Stimulated activated naive CD8-positive, alpha-beta T cell treated with anti-CD3 and anti-CD28 coated beads, Interleukin-15, Interleukin-2, amounts not matched to agents 100 ng/mL and 50 ng/mL, for 24 hours (primary cell): Measurements from ENCODE around the gene PRKCA.

Source experiments
- H3K27ac Mint-ChIP-seq: one replicate; pipeline ENCODE4 v1.8.0; 2021; ENCODE audit warnings: mild to moderate bottlenecking, mixed read lengths
- H3K27me3 Mint-ChIP-seq: one replicate; pipeline ENCODE4 v1.8.0; 2021; ENCODE audit warnings: mixed read lengths
- H3K36me3 Mint-ChIP-seq: one replicate; pipeline ENCODE4 v1.8.0; 2021; ENCODE audit warnings: low read depth, mixed read lengths
- H3K4me1 Mint-ChIP-seq: one replicate; pipeline ENCODE4 v1.8.0; 2021; ENCODE audit warnings: low read depth, mixed read lengths
- H3K4me3 Mint-ChIP-seq: one replicate; pipeline ENCODE4 v1.8.0; 2021; ENCODE audit warnings: mild to moderate bottlenecking, mixed read lengths
- H3K9me3 Mint-ChIP-seq: one replicate; pipeline ENCODE4 v1.8.0; 2021; ENCODE audit warnings: mixed read lengths

PRKCA gene

GRCh38 chr17:66533572-66533971, 231.2 kb downstream of the PRKCA start:
- no peaks in the 10 kb centered on the region for H3K27me3 Mint-ChIP-seq
- H3K4me1 Mint-ChIP-seq: peaks cover 72% of the 10 kb centered on the region
- H3K9me3 Mint-ChIP-seq: no peaks in the 10 kb centered on the region
- no peak overlapping the region for H3K27ac Mint-ChIP-seq
- peaks cover 42% of the 10 kb centered on the region for H3K36me3 Mint-ChIP-seq
- no peak overlapping the region for H3K4me3 Mint-ChIP-seq

GRCh38 chr17:66533986-66534385, 231.6 kb downstream of the PRKCA start:
- Mint-ChIP-seq H3K27ac (no peak overlapping the region), H3K4me3 (no peak overlapping the region), H3K36me3 (peaks cover 39% of the 10 kb centered on the region), H3K9me3 (no peaks in the 10 kb centered on the region), H3K4me1 (peaks cover 73% of the 10 kb centered on the region), H3K27me3 (no peaks in the 10 kb centered on the region)

- Mint-ChIP-seq H3K9me3 (no peaks in the 10 kb centered on the region), H3K36me3 (peaks cover 31% of the 10 kb centered on the region), H3K4me3 (no peak overlapping the region), H3K27ac (no peak overlapping the region), H3K4me1 (peaks cover 83% of the 10 kb centered on the region), H3K27me3 (no peaks in the 10 kb centered on the region)
These were observed 233.2 kb downstream of the PRKCA start for GRCh38 chr17:66535611-66536010.

- no peak overlapping the region for H3K4me3 Mint-ChIP-seq
- H3K27ac Mint-ChIP-seq: no peak overlapping the region
- no peaks in the 10 kb centered on the region for H3K9me3 Mint-ChIP-seq
- peaks cover 95% of the 10 kb centered on the region for H3K4me1 Mint-ChIP-seq
- no peaks in the 10 kb centered on the region for H3K27me3 Mint-ChIP-seq
- peaks cover 38% of the 10 kb centered on the region for H3K36me3 Mint-ChIP-seq
These were observed 235.1 kb downstream of the PRKCA start for GRCh38 chr17:66537502-66537901.

GRCh38 chr17:66538776-66539175, 236.4 kb downstream of the PRKCA start:
- no peaks in the 10 kb centered on the region for H3K9me3 Mint-ChIP-seq
- peaks cover 43% of the 10 kb centered on the region for H3K36me3 Mint-ChIP-seq
- no peaks in the 10 kb centered on the region for H3K27me3 Mint-ChIP-seq
- no peak overlapping the region for H3K4me3 Mint-ChIP-seq
- H3K27ac Mint-ChIP-seq: no peak overlapping the region
- peaks cover 97% of the 10 kb centered on the region for H3K4me1 Mint-ChIP-seq

- Mint-ChIP-seq H3K4me3 (peak overlapping the region; percentile 22), H3K27me3 (no peaks in the 10 kb centered on the region), H3K9me3 (peaks cover 1% of the 10 kb centered on the region), H3K27ac (peak overlapping the region; percentile 65), H3K4me1 (peaks cover 87% of the 10 kb centered on the region), H3K36me3 (peaks cover 36% of the 10 kb centered on the region)
These were observed 237.8 kb downstream of the PRKCA start for GRCh38 chr17:66540131-66540781.

GRCh38 chr17:66541461-66542128, 239.2 kb downstream of the PRKCA start:
- peak overlapping the region; percentile 90 for H3K27ac Mint-ChIP-seq
- no peaks in the 10 kb centered on the region for H3K27me3 Mint-ChIP-seq
- peaks cover 9% of the 10 kb centered on the region for H3K9me3 Mint-ChIP-seq
- peaks cover 40% of the 10 kb centered on the region for H3K36me3 Mint-ChIP-seq
- H3K4me3 Mint-ChIP-seq: peak overlapping the region; percentile 50
- peaks cover 87% of the 10 kb centered on the region for H3K4me1 Mint-ChIP-seq

GRCh38 chr17:66542129-66542966, 239.9 kb downstream of the PRKCA start:
- H3K4me1 Mint-ChIP-seq: peaks cover 89% of the 10 kb centered on the region
- no peaks in the 10 kb centered on the region for H3K27me3 Mint-ChIP-seq
- H3K4me3 Mint-ChIP-seq: peak overlapping the region; percentile 50
- H3K27ac Mint-ChIP-seq: peak overlapping the region; percentile 90
- H3K9me3 Mint-ChIP-seq: peaks cover 9% of the 10 kb centered on the region
- H3K36me3 Mint-ChIP-seq: peaks cover 46% of the 10 kb centered on the region

GRCh38 chr17:66542967-66543520, 240.6 kb downstream of the PRKCA start:
- Mint-ChIP-seq H3K4me1 (peaks cover 89% of the 10 kb centered on the region), H3K36me3 (peaks cover 44% of the 10 kb centered on the region), H3K4me3 (no peak overlapping the region), H3K27me3 (no peaks in the 10 kb centered on the region), H3K27ac (peak overlapping the region; percentile 55), H3K9me3 (peaks cover 9% of the 10 kb centered on the region)

- Mint-ChIP-seq H3K4me1 (peaks cover 89% of the 10 kb centered on the region), H3K27ac (no peak overlapping the region), H3K36me3 (peaks cover 42% of the 10 kb centered on the region), H3K27me3 (no peaks in the 10 kb centered on the region), H3K4me3 (no peak overlapping the region), H3K9me3 (peaks cover 9% of the 10 kb centered on the region)
These were observed 241.1 kb downstream of the PRKCA start for GRCh38 chr17:66543526-66543925.

- no peak overlapping the region for H3K4me3 Mint-ChIP-seq
- H3K27ac Mint-ChIP-seq: no peak overlapping the region
These were observed 243.5 kb downstream of the PRKCA start for GRCh38 chr17:66545918-66546317.

GRCh38 chr17:66547151-66547865, 244.9 kb downstream of the PRKCA start:
- peak overlapping the region; percentile 55 for H3K4me3 Mint-ChIP-seq
- peaks cover 9% of the 10 kb centered on the region for H3K9me3 Mint-ChIP-seq
- peak overlapping the region; percentile 88 for H3K27ac Mint-ChIP-seq
- H3K4me1 Mint-ChIP-seq: peaks cover 79% of the 10 kb centered on the region
- H3K27me3 Mint-ChIP-seq: no peaks in the 10 kb centered on the region
- peaks cover 38% of the 10 kb centered on the region for H3K36me3 Mint-ChIP-seq

More at GRCh38 chr17:66545918-66546317, 243.5 kb downstream of the PRKCA start:
- Mint-ChIP-seq H3K9me3 (peaks cover 9% of the 10 kb centered on the region), H3K27me3 (no peaks in the 10 kb centered on the region), H3K4me1 (peaks cover 90% of the 10 kb centered on the region), H3K36me3 (peaks cover 40% of the 10 kb centered on the region)

GRCh38 chr17:66548158-66548557, 245.7 kb downstream of the PRKCA start:
- peak overlapping the region; percentile 55 for H3K4me3 Mint-ChIP-seq
- H3K27ac Mint-ChIP-seq: peak overlapping the region; percentile 88
- peaks cover 71% of the 10 kb centered on the region for H3K4me1 Mint-ChIP-seq
- peaks cover 9% of the 10 kb centered on the region for H3K9me3 Mint-ChIP-seq
- H3K27me3 Mint-ChIP-seq: no peaks in the 10 kb centered on the region
- H3K36me3 Mint-ChIP-seq: peaks cover 38% of the 10 kb centered on the region

- peak overlapping the region; percentile 55 for H3K4me3 Mint-ChIP-seq
- peak overlapping the region; percentile 88 for H3K27ac Mint-ChIP-seq
- peaks cover 39% of the 10 kb centered on the region for H3K36me3 Mint-ChIP-seq
- peaks cover 9% of the 10 kb centered on the region for H3K9me3 Mint-ChIP-seq
- peaks cover 65% of the 10 kb centered on the region for H3K4me1 Mint-ChIP-seq
- no peaks in the 10 kb centered on the region for H3K27me3 Mint-ChIP-seq
These were observed 246.4 kb downstream of the PRKCA start for GRCh38 chr17:66548659-66549310.
